Stimulated activated memory B cell treated with anti-CD40 and anti-IgM and Interleukin-4, amounts not matched to agents 10 μg/mL and 1 μg/mL and 100 μg/mL, for 72 hours (primary cell): Measurements from ENCODE around the gene ZSWIM6.
"Not testable (repeated sequence)": the region's sequence is repeated elsewhere in the genome, so short reads cannot be mapped to it uniquely, and the experiment has no call there.

ENCODE experiments used
- ATAC-seq: fragments of 150-1000 bp; cut with Tn5 transposase; 2 replicates; pipeline ENCODE4 v1.10.0; 2021
- H3K27ac Mint-ChIP-seq: one replicate; pipeline ENCODE4 v1.8.0; 2022; ENCODE audit warnings: mild to moderate bottlenecking, mixed read lengths
- H3K27me3 Mint-ChIP-seq: one replicate; pipeline ENCODE4 v1.8.0; 2022; ENCODE audit warnings: mixed read lengths
- H3K36me3 Mint-ChIP-seq: one replicate; pipeline ENCODE4 v1.8.0; 2022; ENCODE audit warnings: mixed read lengths
- H3K4me1 Mint-ChIP-seq: one replicate; pipeline ENCODE4 v1.8.0; 2022; ENCODE audit warnings: mixed read lengths
- H3K4me3 Mint-ChIP-seq: one replicate; pipeline ENCODE4 v1.8.0; 2022; ENCODE audit warnings: mild to moderate bottlenecking, moderate library complexity, mixed read lengths
- H3K9me3 Mint-ChIP-seq: one replicate; pipeline ENCODE4 v1.8.0; 2022; ENCODE audit warnings: mixed read lengths

Gene ZSWIM6

GRCh38 chr5:61397937-61398336 is 65.9 kb downstream of the ZSWIM6 start:
- H3K36me3 Mint-ChIP-seq, result no peaks in the 10 kb centered on the region
- no peaks in the 10 kb centered on the region for H3K27me3 Mint-ChIP-seq
- no peak for ATAC-seq
- no peak overlapping the region for H3K27ac Mint-ChIP-seq
- H3K4me3 Mint-ChIP-seq, result no peak overlapping the region
- H3K4me1 Mint-ChIP-seq, result peaks cover 52% of the 10 kb centered on the region
- no peaks in the 10 kb centered on the region for H3K9me3 Mint-ChIP-seq

GRCh38 chr5:61398440-61398839 is 66.4 kb downstream of the ZSWIM6 start:
- H3K4me3 Mint-ChIP-seq, result no peak overlapping the region
- no peaks in the 10 kb centered on the region for H3K36me3 Mint-ChIP-seq
- H3K27ac Mint-ChIP-seq, result no peak overlapping the region
- H3K27me3 Mint-ChIP-seq, result no peaks in the 10 kb centered on the region
- no peak for ATAC-seq
- peaks cover 53% of the 10 kb centered on the region for H3K4me1 Mint-ChIP-seq
- no peaks in the 10 kb centered on the region for H3K9me3 Mint-ChIP-seq

- ATAC-seq, result no peak
- Mint-ChIP-seq H3K27ac (no peak overlapping the region), H3K27me3 (no peaks in the 10 kb centered on the region), H3K36me3 (no peaks in the 10 kb centered on the region), H3K9me3 (no peaks in the 10 kb centered on the region), H3K4me3 (no peak overlapping the region), H3K4me1 (peaks cover 52% of the 10 kb centered on the region)
These were observed 67.6 kb downstream of the ZSWIM6 start for GRCh38 chr5:61399679-61400078.

- Mint-ChIP-seq H3K4me1 (peaks cover 52% of the 10 kb centered on the region), H3K36me3 (no peaks in the 10 kb centered on the region), H3K27ac (no peak overlapping the region), H3K9me3 (no peaks in the 10 kb centered on the region), H3K27me3 (no peaks in the 10 kb centered on the region), H3K4me3 (no peak overlapping the region)
- no peak for ATAC-seq
These were observed 69.7 kb downstream of the ZSWIM6 start for GRCh38 chr5:61401726-61402125.

GRCh38 chr5:61402244-61402823 is 70.3 kb downstream of the ZSWIM6 start:
- H3K27ac Mint-ChIP-seq, result no peak overlapping the region
- H3K4me1 Mint-ChIP-seq, result peaks cover 52% of the 10 kb centered on the region
- ATAC-seq, result no peak
- H3K27me3 Mint-ChIP-seq, result no peaks in the 10 kb centered on the region
- no peaks in the 10 kb centered on the region for H3K9me3 Mint-ChIP-seq
- H3K36me3 Mint-ChIP-seq, result no peaks in the 10 kb centered on the region
- no peak overlapping the region for H3K4me3 Mint-ChIP-seq

- no peaks in the 10 kb centered on the region for H3K27me3 Mint-ChIP-seq
- H3K36me3 Mint-ChIP-seq, result no peaks in the 10 kb centered on the region
- no peak overlapping the region for H3K27ac Mint-ChIP-seq
- no peak overlapping the region for H3K4me3 Mint-ChIP-seq
- H3K9me3 Mint-ChIP-seq, result no peaks in the 10 kb centered on the region
- no peak for ATAC-seq
- peaks cover 53% of the 10 kb centered on the region for H3K4me1 Mint-ChIP-seq
These were observed 71.2 kb downstream of the ZSWIM6 start for GRCh38 chr5:61402970-61403900.

- Mint-ChIP-seq H3K9me3 (no peaks in the 10 kb centered on the region), H3K27me3 (no peaks in the 10 kb centered on the region), H3K27ac (no peak overlapping the region), H3K4me1 (peaks cover 51% of the 10 kb centered on the region), H3K36me3 (no peaks in the 10 kb centered on the region), H3K4me3 (no peak overlapping the region)
- no peak for ATAC-seq
These were observed 73.6 kb downstream of the ZSWIM6 start for GRCh38 chr5:61405511-61406295.

GRCh38 chr5:61406497-61406896 is 74.4 kb downstream of the ZSWIM6 start:
- H3K4me1 Mint-ChIP-seq, result peaks cover 45% of the 10 kb centered on the region
- H3K36me3 Mint-ChIP-seq, H3K9me3 Mint-ChIP-seq, ATAC-seq, H3K27ac Mint-ChIP-seq, H3K4me3 Mint-ChIP-seq, H3K27me3 Mint-ChIP-seq: not testable (repeated sequence)

GRCh38 chr5:61407706-61408270 is 75.7 kb downstream of the ZSWIM6 start:
- H3K4me3 Mint-ChIP-seq, result peak overlapping the region; percentile 61
- H3K27ac Mint-ChIP-seq, result peak overlapping the region; percentile 15
- no peak for ATAC-seq

GRCh38 chr5:61408476-61409168 is 76.6 kb downstream of the ZSWIM6 start:
- Mint-ChIP-seq H3K27me3 (no peaks in the 10 kb centered on the region), H3K27ac (peak overlapping the region; percentile 15), H3K36me3 (no peaks in the 10 kb centered on the region), H3K4me1 (peaks cover 30% of the 10 kb centered on the region), H3K4me3 (peak overlapping the region; percentile 61), H3K9me3 (no peaks in the 10 kb centered on the region)
- peak; percentile 100 for ATAC-seq

More at GRCh38 chr5:61407706-61408270, 75.7 kb downstream of the ZSWIM6 start:
- Mint-ChIP-seq H3K4me1 (peaks cover 32% of the 10 kb centered on the region), H3K9me3 (no peaks in the 10 kb centered on the region), H3K27me3 (no peaks in the 10 kb centered on the region), H3K36me3 (no peaks in the 10 kb centered on the region)

GRCh38 chr5:61409568-61409967 is 77.5 kb downstream of the ZSWIM6 start:
- peak overlapping the region; percentile 15 for H3K27ac Mint-ChIP-seq

GRCh38 chr5:61410811-61411210 is 78.8 kb downstream of the ZSWIM6 start:
- Mint-ChIP-seq H3K27ac (no peak overlapping the region), H3K4me3 (no peak overlapping the region), H3K27me3 (no peaks in the 10 kb centered on the region)

More at GRCh38 chr5:61409568-61409967, 77.5 kb downstream of the ZSWIM6 start:
- H3K36me3 Mint-ChIP-seq, result no peaks in the 10 kb centered on the region
- no peak for ATAC-seq
- no peaks in the 10 kb centered on the region for H3K27me3 Mint-ChIP-seq
- no peaks in the 10 kb centered on the region for H3K9me3 Mint-ChIP-seq
- peaks cover 32% of the 10 kb centered on the region for H3K4me1 Mint-ChIP-seq
- no peak overlapping the region for H3K4me3 Mint-ChIP-seq

GRCh38 chr5:61412361-61412760 is 80.3 kb downstream of the ZSWIM6 start:
- Mint-ChIP-seq H3K27me3 (no peaks in the 10 kb centered on the region), H3K4me1 (peaks cover 56% of the 10 kb centered on the region), H3K27ac (no peak overlapping the region), H3K4me3 (no peak overlapping the region), H3K36me3 (no peaks in the 10 kb centered on the region), H3K9me3 (no peaks in the 10 kb centered on the region)
- ATAC-seq, result no peak

More at GRCh38 chr5:61410811-61411210, 78.8 kb downstream of the ZSWIM6 start:
- Mint-ChIP-seq H3K9me3 (no peaks in the 10 kb centered on the region), H3K4me1 (peaks cover 43% of the 10 kb centered on the region), H3K36me3 (no peaks in the 10 kb centered on the region)
- no peak for ATAC-seq

GRCh38 chr5:61413205-61413604 is 81.1 kb downstream of the ZSWIM6 start:
- not testable (repeated sequence) for H3K27me3 Mint-ChIP-seq, H3K36me3 Mint-ChIP-seq, ATAC-seq, H3K27ac Mint-ChIP-seq, H3K4me3 Mint-ChIP-seq, H3K9me3 Mint-ChIP-seq
- peaks cover 56% of the 10 kb centered on the region for H3K4me1 Mint-ChIP-seq
